Measurements from ENCODE around the gene CEP295NL. TPM values are rescaled to one million over a fixed set of nuclear protein-coding genes. Genes with fewer than 3 reads are reported as not detected.

CEP295NL gene
- polyA plus RNA-seq, 1 donor, result 0.78 TPM

GRCh38 chr17:78864117-78864516 lies 38.9 kb downstream of the CEP295NL start:
- DNase-seq, result no peak

DNA sequence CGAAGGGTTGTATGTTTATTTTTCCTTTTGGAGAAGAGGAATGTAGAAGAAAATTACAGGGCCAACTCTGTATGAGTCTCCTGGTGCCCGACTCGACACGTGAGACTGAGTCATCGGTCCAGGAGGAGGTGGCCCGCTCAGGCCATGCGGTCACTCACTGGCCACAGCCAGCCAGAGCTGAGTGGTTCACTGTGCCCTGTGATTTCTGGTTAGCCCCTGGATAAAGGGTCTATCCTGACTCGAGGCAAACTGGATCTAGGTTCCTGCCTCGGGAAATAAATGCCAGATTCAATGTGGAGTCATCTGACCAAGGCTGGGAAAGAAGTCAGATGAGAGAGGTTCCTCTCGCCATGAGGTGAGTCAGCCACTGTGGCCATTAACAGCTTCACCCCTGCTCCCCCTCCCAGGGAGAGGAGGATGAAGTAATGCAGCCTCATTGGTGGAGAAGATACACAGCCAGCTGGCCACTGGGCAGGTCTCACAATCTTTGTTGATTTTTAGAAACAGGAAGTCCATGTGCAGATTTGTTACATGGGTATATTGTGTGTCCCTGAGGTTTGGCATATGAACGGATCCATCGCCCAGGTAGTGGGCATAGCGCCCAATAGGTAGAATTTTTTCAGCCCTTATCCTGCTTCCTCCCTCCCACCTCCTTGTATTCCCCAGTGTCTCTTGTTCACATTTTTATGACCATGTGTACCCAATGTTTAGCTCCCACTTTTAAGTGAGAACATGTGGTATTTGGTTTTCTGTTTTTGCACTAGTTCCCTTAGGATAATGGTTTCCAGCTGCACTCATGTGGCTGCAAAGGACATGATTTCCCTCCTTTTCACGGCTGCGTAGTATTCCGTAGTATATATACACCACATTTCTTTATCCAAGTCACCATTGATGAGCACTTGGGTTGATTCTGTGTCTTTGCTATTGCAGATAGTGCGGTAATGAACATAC lies 40.7 kb downstream of the CEP295NL start:
- DNase-seq, result no peak

DNA sequence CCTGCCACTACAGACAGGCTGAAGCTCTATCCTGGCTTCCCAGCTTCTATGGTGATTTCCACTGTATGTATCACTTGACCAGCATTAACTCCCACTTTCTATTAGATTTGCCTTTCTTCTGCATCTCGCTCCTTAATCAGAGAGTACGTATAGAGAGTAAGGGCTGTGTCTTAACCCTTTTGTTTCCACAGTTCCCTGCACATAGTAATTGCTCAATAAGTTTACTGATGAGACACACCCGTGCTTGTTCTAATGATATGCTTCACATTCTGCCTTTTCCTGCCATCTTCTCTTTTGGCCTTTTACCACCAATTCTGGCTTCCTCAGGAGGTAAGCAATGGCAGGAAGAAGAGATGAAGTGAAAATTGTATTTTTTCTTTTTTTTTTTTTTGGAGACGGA lies 41.8 kb downstream of the CEP295NL start:
- no peak for DNase-seq

DNA sequence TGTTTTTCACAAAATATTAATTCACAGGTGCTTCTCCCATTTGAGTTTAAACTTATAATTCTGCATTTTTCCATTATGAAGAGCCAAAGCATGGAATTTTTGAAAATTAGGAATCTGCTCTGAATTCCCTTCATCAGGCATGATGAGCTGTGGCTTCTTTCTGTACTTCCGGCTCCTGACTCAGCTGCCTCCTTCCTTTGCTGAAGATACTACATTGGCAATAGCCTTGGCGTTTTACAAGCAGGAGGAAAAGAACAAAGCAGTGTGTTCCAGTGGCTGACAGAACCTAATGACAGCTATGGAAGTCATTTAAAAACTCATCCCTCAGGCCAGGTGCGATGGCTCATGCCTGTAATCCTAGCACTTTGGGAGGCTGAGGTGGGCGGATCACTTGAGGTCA lies 44.0 kb downstream of the CEP295NL start:
- DNase-seq, result no peak

DNA sequence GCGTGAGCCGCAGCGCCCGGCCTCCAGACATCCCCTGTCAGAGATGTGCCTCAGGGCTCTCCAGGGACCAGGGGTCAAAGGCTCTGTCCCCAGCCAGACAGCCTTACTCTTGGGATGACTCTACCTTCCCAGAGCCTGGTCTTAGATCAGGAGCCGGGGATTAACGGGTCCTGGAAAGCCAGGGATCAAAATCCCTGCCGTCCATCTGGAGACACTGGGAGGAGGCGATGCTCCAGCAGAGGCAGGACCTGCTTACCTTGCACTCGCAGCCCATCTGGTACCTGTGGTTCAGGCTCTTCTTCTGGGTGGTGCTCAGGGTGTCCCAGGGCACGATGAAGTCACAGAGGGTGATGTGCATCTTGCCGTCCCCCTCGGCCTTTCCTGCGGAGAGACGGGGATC lies 45.7 kb downstream of the CEP295NL start:
- DNase-seq, result no peak

DNA sequence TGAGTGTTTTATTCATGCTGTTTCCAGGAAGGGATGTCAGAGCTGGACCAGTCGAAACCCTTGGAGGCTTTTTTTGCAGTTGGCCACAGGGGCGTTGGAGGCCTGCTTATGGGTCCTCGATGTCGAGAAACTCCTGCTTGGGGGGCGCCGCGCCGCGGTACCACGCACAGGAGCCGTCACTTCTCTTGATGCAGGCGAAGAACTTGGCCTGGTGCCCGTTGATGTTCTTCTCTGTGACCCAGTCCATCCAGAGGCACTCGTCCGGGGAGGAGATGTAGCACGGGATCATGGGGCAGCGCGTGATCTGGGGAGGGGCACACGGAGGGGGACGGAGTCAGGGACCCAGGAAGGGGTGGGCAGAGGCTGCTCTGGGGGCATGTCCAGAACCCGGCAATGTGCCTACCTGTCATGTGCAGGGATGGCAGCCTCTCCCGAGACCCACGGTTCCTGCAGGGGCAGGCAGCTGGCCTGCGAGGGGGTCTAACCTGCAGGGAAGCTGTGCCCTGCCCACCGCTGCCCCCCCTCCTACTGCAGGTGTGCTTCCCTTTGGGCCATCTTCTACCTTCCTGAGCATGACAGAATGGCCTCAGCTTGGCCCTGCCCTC lies 47.3 kb downstream of the CEP295NL start:
- DNase-seq, result no peak

DNA sequence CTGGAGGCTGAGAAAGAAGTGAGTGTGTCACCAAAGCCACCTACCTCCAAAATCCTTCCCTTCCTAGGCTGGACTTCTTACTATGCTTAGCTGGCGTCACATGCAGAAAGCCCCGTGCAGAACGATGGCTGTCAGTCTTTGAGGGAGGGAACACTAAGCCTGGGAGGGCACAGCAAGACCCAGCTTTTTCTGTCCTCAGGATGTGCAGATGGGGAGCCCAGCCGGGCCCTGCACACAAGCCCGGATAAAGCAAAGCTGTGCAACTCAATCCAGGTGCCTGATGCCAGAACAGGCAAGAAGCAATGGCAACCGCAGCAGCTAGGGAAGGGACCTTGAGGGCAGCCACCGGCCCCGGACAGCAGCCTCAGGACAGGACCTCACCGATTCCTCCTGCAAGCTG lies 48.5 kb downstream of the CEP295NL start:
- no peak for DNase-seq

DNA sequence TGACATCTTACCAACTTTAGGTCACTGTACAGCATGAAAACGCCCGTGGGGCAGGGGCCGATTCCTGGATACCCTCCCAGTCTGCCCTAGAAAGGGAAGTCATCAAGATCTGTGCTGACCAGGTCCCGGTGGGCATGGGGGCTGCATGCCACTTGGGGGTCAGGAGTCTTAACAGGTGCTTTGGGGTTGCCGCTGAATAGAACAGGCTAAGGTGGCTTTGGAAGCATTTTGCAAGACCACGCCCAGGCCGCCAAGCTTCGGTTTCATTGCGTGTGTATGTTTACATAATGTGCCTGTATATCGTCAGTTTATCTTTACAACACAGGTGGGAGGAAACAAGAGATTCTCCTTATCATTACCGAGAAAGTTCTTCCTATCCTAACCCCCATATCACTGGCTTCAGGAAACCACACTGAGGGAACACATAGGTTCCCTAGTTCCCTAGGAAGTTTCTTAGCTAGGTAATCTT lies 49.0 kb downstream of the CEP295NL start:
- no peak for DNase-seq

- DNase-seq, result no peak
Observed at GRCh38 chr17:78852709-78853121, 50.3 kb downstream of the CEP295NL start.

- DNase-seq, result no peak
Observed at GRCh38 chr17:78849026-78849425, 54.0 kb downstream of the CEP295NL start.

DNA sequence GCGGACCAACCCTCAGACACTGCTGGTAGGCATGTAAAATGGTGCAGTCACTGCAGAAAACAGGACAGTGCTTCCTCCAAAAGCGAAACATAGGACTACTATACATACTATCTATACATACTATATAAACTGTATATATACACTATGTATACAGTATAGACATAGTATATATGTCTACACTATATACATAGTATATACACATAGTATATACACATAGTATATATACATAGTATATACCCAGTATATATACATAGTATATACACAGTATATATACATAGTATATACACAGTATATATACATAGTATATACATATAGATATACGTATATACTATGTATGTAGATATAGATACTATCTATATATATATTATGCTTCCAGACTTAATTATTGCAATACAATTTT lies 55.9 kb downstream of the CEP295NL start:
- DNase-seq, result no peak

- DNase-seq, result no peak
Observed at GRCh38 chr17:78844301-78845005, 58.5 kb downstream of the CEP295NL start.

DNA sequence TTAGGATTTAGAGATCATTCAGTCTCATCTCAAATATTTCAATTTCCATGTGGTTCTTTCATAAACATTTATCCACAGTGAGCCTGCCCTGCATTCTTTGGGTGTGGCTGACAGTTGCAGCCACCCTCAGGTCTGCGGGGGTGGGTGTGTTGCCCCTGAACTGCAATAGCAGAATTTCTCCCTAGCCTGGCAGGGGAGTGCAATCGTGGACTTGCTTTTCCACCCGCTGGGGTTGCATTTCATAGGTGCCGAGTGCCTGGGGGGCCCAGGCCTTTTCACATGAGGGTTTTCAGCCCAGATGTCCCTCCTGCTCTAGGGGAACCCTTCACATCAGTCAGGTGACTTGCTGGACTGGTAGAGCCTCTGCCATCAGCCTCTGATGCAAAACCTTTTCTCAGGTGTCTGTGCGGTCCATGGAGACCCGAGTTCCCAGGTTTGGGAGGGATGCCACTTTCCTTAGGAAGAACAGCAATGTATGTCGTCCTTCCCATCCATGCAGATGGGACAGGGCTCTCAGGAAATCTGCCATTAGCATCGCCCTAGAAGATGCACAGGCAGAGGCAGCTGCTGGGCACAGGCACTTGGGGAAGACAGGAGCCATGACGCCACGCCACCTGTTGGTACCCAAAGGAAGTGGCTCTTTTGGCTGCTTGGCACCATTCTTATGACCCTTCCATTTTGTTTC lies 60.0 kb downstream of the CEP295NL start:
- no peak for DNase-seq

- DNase-seq, result peak; percentile 99
Observed at GRCh38 chr17:78840780-78841611, 62.0 kb downstream of the CEP295NL start, which contains the start of gene USP36. Gene USP36 (minus strand): TSS chr17:78840814. CDS start chr17:78836363, 4,451 bp downstream.

Other genes starting within 250 kb of the CEP295NL start
- gene CYTH1, start 120.9 kb downstream of the CEP295NL start, polyA plus RNA-seq (ENCODE audit: insufficient read length), result 28.6 TPM
- gene USP36, start 62.4 kb downstream of the CEP295NL start, polyA plus RNA-seq (ENCODE audit: insufficient read length), result 54.8 TPM
- 138 TPM for gene TIMP2, start 22.2 kb upstream of the CEP295NL start, polyA plus RNA-seq (ENCODE audit: insufficient read length)
- 115 TPM for gene LGALS3BP, start 76.7 kb upstream of the CEP295NL start, polyA plus RNA-seq (ENCODE audit: insufficient read length)
- 44.8 TPM for gene CANT1, start 106.6 kb upstream of the CEP295NL start, polyA plus RNA-seq (ENCODE audit: insufficient read length)
- gene C1QTNF1, start 121.0 kb upstream of the CEP295NL start, polyA plus RNA-seq (ENCODE audit: insufficient read length), result 1.9 TPM
- 21.0 TPM for gene ENGASE, start 171.6 kb upstream of the CEP295NL start, polyA plus RNA-seq (ENCODE audit: insufficient read length)

Measured in left kidney (tissue), 2 donors.